GM12892 (cell line): Measurements from ENCODE around the gene MOK.

Source experiments
- POLR2A ChIP-seq: IDR thresholded peaks from 2 replicates; pipeline ENCODE4 v1.6.1; 2011; ENCODE audit warnings: low read depth, low read length, control low read depth
- TAF1 ChIP-seq: IDR thresholded peaks from 2 replicates; pipeline ENCODE4 v1.6.1; 2011; ENCODE audit warnings: low read depth, mild to moderate bottlenecking, control low read depth, low read length, borderline replicate concordance

DNA sequence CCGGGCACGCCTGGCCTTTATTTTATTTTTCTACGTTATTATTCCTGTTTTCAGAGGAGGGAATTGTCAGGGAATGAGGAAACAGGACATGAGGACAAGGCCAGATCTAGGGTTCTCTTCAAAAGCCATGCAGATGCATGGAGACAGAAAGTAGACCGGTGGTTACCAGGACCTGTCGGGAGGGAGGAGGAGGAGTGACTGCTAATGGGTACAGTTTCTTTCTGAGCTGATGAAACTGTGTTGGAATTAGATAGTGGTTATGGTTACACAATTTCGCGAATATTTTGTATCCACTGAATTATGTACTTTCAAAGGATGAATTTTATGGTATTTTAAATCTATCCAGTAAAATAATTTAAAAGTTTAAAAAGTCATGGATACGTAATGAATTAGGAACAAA is 25.8 kb upstream of the MOK start:
- TF ChIP-seq POLR2A (no peak), TAF1 (no peak)
